ENCODE results near the gene EIF3D. TPM values are rescaled to one million over a fixed set of nuclear protein-coding genes. Genes with fewer than 3 reads are reported as not detected.

EIF3D gene
- total and polyA plus RNA-seq, 9 of the 15 experiments (the other 6 are each of a cell fraction or from before 2014, with no cell fraction given), result 191 to 422 (median 279) TPM

- peak; percentile 78 for TF ChIP-seq CTBP1 (IDR thresholded peaks at IDR 0.05; ENCODE audit: borderline replicate concordance)
- TF ChIP-seq POLR2H (tag; IDR thresholded peaks at IDR 0.05; ENCODE audit: low read depth), result peak; percentile 93
- TF ChIP-seq STAT5A (IDR thresholded peaks at IDR 0.05; ENCODE audit: borderline replicate concordance, low read length), result peak; percentile 6; the same call in 1 of the 2 replicates
- TF ChIP-seq LARP7 (IDR thresholded peaks at IDR 0.05), result no peak
- no peak for TF ChIP-seq ZNF347 (CRISPR knock-in tag; IDR thresholded peaks at IDR 0.05; ENCODE audit: low read depth)
- TF ChIP-seq ZNF224 (CRISPR knock-in tag; IDR thresholded peaks at IDR 0.05), result no peak
- TF ChIP-seq POU5F1 (IDR thresholded peaks at IDR 0.05; ENCODE audit: borderline replicate concordance, low read depth, low read length, partially characterized antibody), result peak; percentile 15
- no peak for TF ChIP-seq HDAC6 (IDR thresholded peaks at IDR 0.05; ENCODE audit: low read depth, low read length)
- TF ChIP-seq RFX1 (IDR thresholded peaks at IDR 0.05), result peak; percentile 40; the same call in 1 of the 2 replicates
- no peak for TF ChIP-seq ZBTB43 (CRISPR knock-in tag; IDR thresholded peaks at IDR 0.05)
- TF ChIP-seq SAFB (IDR thresholded peaks at IDR 0.05; ENCODE audit: borderline replicate concordance, low read depth, low read length), result no peak
- no peak for TF ChIP-seq GATAD2B (IDR thresholded peaks at IDR 0.05; ENCODE audit: borderline replicate concordance)
- TF ChIP-seq TBL1XR1 (IDR thresholded peaks at IDR 0.05; ENCODE audit: low read length in 2 of 2), result no peak
- TF ChIP-seq GMEB1 (CRISPR knock-in tag; IDR thresholded peaks at IDR 0.05), result peak; percentile 84
- TF ChIP-seq HMG20B (CRISPR knock-in tag; IDR thresholded peaks at IDR 0.05), result no peak
- no peak for TF ChIP-seq ZSCAN32 (CRISPR knock-in tag; IDR thresholded peaks at IDR 0.05)
- TF ChIP-seq ZNF583 (CRISPR knock-in tag; IDR thresholded peaks at IDR 0.05), result no peak
- peak; percentile 57 for TF ChIP-seq C11orf30 (IDR thresholded peaks at IDR 0.05; ENCODE audit: low read depth)
- peak; percentile 88 for TF ChIP-seq SUPT5H (IDR thresholded peaks at IDR 0.05)
- peak; percentile 85 for TF ChIP-seq CXXC5 (CRISPR knock-in tag; IDR thresholded peaks at IDR 0.05)
- TF ChIP-seq ZNF3 (CRISPR knock-in tag; IDR thresholded peaks at IDR 0.05), result no peak
- TF ChIP-seq HDGF (IDR thresholded peaks at IDR 0.05), result no peak
- TF ChIP-seq ZNF79 (CRISPR knock-in tag; IDR thresholded peaks at IDR 0.05; ENCODE audit: low read depth), result no peak
- no peak for TF ChIP-seq ZNF518B (CRISPR knock-in tag; IDR thresholded peaks at IDR 0.05)
Observed at GRCh38 chr22:36528795-36529751, at the start of gene EIF3D (continued).

Data from K562 (cell line).